NCI-H526 (cell line): ENCODE results near the gene PNMA3.
A peak's percentile ranks its signal among the peaks of the same experiment; 100 is the strongest.
"Not testable (repeated sequence)": the region's sequence is repeated elsewhere in the genome, so short reads cannot be mapped to it uniquely, and the experiment has no call there.

ENCODE experiments used
- DNase-seq, 2 experiments: peaks; one replicate each; lab custom pipeline; 2025; lab: John Stamatoyannopoulos, UW

Gene PNMA3, protein sequence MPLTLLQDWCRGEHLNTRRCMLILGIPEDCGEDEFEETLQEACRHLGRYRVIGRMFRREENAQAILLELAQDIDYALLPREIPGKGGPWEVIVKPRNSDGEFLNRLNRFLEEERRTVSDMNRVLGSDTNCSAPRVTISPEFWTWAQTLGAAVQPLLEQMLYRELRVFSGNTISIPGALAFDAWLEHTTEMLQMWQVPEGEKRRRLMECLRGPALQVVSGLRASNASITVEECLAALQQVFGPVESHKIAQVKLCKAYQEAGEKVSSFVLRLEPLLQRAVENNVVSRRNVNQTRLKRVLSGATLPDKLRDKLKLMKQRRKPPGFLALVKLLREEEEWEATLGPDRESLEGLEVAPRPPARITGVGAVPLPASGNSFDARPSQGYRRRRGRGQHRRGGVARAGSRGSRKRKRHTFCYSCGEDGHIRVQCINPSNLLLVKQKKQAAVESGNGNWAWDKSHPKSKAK

DNA sequence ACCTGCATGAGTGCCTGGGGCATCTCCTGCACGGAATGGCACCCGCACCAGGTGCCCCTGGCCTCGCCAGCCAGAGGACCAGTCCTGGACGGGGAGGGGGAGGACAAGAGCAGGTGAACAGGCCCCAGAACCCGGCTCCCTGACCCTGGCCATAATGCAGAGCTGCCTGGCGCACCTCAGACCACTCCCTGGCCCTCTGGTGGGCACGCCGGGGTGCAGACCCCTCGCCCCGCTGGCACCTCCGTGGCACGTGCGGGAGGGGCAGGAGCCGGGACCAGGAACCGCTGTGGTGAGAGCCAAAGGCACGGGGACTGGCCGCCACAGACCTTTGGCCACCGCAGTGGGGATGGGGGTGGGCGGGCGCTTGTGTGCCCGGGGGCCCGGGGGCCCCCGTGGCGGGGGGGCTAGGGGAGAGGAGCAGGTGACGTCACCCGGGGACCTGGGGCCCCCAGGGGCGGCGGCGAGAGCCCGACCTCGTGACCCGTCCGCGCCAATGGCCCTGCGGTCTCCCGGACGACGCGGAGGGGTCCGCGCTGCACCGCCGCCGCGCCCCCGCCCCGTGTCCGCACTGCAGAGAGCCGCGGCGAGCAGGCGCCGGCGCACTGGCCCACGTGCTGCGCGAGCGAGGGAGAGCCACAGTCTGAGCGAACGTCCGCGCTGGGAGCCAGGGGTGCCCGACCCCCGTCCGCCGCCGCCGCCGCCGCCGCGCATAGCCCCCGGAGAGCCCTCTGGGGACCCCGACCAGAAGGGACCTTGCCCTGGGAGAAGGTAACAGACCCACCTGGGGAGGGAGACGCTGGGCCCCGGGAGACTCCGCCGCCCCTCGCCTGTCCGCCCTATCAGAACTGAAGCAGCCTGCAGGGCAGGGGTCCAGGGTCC, at the start of gene PNMA3:
PNMA3 (plus strand) TSS at position 600 of the 879 bp plus-strand sequence. CDS start 586 bp downstream, outside the sequence.
- peak in 1 of 2 experiments; percentile 38 for DNase-seq

DNA sequence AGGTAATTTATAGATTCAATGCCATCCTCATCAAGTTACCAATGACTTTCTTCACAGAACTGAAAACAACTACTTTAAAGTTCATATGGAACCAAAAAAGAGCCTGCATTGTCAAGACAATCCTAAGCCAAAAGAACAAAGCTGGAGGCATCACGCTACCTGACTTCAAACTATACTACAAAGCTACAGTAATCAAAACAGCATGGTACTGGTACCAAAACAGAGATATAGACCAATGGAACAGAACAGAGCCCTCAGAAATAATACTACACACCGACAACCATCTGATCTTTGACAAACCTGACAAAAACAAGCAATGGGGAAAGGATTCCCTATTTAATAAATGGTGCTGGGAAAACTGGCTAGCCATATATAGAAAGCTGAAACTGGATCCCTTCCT, 39.1 kb upstream of the PNMA3 start:
- DNase-seq = not testable (repeated sequence)

DNA sequence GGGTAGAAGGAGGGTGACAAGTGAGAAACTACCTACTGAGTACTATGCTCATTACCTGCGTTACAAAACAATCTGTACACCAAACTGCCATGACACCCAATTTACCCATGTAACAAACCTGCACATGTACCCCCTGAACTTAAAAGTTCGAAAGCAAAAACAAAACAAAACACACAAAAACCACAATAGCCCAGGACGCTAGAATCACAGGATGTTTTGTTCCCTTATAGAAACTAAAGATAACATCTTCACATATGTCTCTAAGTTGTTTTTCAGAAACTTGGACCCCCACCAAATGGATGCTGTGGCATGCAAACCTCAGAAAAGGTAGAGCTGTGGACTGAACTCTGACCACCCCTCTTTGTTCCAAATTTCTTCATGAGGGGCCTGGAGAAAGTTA, 37.1 kb upstream of the PNMA3 start:
- no peak for DNase-seq

DNA sequence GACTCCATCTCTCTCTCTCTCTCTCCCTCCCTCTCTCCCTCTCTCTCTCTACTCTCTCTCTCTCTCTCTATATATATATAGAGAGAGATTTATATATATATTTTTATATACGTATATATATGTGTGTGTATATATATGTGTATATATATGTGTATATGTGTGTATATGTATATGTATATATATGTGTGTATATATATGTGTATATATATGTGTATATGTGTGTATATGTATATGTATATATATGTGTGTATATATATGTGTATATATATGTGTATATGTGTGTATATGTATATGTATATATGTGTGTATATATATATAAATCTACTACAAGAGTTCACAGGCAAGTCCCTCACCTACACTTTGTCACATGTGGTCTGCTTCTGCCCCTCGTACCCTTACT, 29.8 kb upstream of the PNMA3 start:
- DNase-seq = not testable (repeated sequence)

DNA sequence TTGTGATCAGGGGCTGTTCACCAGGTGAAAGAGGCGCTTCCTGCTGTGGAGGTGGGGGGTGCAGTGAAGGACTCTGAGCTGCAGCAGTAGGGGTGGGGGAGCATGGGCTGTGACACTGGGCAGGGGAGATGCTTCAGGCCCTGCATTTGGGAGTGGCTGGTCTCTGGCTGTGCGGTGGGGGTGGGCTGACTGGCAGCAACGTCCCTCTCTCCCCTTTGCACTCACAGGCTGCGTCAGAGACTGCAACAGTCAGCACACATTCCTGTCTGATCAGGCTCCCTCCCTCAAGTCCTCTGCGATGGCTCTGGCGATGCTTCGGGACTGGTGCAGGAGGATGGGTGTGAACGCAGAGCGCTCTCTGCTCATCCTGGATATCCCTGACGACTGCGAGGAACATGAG, 27.8 kb upstream of the PNMA3 start:
- not testable (repeated sequence) for DNase-seq

DNA sequence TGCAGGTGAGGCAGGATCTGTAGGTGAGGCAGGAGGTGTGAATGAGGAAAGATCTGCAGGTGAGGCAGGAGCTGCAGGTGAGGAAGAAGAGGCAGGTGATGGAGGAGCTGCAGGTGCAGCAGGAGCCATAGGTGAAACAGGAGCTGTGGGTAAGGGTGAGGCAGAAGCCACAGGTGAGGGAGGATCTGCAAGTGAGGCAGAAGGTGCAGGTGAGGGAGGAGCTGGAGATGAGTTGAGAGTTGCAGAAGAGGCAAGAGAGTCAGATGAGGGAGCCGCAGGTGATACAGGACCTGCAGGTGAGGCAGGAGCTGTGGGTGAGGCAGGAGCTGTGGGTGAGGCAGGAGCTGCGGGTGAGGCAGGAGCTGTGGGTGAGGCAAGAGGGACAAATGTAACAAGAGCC, 27.1 kb upstream of the PNMA3 start:
- DNase-seq = no peak

DNA sequence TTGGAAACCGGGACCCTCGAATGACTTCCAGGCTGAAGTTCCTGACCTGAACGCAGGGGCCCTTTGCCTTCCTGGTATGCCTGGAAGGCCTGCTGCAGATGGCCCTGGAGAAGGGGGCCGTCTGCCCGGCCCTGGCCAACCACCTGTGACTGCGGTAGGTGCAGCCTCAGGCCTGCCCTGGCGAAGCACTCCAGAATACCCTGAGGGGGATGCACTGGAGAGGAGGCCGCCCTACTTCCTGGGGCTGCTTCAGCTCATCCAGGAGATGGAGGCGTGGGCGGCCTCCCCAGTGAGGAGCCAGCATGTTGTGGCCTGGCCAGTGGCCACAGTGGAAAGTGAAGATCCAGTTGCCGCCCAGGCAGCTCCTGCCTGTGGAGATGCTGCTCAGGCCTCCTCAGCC, 26.4 kb upstream of the PNMA3 start:
- no peak for DNase-seq

DNA sequence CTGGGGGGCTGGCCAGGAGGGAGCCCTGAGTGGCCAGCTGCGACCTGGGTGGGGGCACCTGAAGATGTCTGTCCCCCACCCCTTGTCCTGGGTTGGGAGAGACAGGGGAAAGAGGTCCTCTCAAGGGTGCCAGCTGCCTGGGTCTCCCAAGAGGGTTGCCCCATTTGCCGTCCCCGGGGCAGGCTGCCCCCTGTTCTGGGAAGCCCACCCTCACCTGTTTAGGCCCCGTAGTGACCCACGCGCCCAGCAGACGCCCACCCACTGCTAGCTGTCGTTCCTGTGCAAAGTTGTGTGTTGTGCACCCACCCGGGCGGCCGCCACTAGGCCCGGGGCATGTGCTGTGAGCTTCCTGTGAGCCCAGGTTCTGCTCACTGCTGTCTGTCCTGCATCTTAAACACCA, 25.5 kb upstream of the PNMA3 start:
- no peak for DNase-seq

DNA sequence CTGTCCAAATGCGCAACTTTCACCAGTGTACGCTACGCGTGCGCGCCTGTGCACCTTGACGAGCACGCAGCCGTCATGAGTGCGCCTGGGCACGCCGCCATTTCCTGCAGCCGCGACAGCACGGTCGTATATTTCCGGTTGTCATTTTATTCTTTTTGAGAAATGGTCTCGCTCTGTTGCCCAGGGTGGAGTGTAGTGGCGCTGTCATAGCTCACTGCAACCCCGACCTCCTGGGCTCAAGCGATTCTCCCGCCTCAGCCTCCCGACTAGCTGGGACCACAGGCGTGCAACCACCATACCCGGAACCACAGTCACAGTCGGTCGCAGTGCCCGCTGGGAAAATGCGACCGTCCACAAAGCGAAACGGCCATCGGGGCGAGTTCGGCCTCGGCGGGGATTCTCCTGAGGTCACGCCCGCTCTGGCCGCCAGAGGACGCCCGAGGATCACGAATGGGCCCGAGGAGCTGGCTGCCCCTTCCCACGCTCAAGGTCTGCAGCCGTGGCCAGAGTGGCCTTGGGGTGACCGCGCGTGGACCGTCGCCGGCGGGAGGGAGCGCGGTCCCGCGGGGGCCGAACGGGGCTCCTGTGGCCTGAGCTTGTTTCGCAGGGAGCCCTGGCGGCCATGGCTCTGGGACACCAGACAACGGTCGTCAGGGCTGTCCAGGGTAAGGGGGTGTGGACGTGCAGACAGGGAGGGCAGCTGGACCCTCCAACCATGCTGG, 23.7 kb upstream of the PNMA3 start:
- peak in 1 of 2 experiments; percentile 73 for DNase-seq

DNA sequence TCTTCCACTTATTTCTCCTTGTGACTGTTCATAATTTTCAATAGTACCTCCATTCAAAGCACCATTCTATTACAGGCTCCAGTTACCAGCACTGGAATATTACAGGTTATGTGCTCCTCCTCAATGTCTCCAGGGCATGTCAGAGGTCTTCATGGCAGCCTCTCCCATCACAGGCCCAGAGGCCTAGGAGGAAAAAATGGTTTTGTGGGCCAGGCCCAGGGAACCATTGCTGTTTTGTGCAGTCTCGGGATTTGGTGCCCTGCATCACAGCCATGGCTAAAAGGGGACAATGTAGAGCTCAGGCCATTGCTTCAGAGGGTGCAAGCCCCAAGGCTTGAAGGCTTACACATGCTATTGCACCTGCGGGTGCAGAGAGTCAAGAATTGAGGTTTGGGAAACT, 7.2 kb upstream of the PNMA3 start:
- DNase-seq = no peak

DNA sequence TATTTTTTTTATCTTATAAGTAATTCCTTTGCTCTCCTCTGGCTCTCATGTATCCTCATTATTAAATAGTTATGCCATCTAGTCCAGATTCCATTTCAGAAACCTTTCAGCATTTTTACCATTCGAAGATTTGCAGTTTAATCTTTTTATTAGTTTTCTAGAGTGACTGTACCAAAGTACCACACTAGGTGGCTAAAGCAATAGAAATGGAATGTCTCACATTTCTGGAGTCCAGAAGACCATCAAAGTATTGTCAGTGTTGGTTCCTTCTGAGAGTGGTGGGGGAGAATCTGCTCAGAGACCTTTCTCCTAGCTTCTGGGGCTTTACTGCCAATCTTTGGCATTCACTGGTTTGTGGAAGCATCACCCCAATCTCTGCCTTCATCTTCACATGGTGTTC, 3.7 kb upstream of the PNMA3 start:
- no peak for DNase-seq

DNA sequence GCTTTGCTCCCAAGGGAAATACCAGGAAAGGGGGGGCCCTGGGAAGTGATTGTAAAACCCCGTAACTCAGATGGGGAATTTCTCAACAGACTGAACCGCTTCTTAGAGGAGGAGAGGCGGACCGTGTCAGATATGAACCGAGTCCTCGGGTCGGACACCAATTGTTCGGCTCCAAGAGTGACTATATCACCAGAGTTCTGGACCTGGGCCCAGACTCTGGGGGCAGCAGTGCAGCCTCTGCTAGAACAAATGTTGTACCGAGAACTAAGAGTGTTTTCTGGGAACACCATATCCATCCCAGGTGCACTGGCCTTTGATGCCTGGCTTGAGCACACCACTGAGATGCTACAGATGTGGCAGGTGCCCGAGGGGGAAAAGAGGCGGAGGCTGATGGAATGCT, 1.0 kb downstream of the PNMA3 start:
- DNase-seq = no peak

DNA sequence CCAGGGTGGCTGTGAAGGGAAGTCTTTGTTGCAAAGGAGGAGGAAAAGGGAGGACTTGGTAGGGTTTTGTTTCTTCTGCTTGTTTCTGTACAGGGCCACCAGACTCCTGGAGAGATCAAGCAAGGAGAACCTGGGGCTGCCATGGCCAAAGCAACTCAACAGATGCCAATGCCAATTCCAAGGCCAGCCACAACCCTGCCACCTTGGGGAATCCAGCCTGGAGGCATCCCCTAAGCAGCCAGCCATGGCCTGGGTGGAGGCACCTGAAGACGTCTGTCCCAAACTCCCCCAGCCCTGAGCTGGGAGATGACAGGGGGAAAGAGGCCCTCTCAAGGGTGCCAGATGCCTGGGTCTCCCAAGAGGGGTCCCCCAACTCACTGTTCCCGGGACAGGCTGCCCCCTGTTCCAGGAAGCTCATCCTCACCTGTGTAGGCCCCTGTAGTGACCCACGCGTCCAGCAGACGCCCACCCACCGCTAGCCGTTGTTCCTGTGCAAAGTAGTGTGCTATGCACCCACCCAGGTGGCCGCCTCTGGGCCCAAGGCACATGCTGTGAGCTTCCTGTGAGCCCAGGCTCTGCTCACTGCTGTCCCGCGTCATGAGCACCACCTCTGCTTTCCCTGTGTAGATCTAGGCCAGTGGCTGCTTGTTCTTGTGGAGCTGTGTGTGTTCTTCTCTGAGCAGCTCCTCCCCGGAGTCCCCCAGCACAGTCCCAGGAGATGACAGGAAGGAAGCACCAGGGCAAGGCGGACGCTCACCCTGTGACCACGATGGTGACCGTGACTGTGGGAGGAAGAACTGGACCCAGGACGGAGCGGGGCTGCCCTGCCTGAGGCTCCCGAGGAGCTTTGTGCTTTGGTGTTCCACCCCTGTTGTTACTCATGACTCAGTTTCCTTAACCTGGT, 3.2 kb downstream of the PNMA3 start:
- DNase-seq = no peak

DNA sequence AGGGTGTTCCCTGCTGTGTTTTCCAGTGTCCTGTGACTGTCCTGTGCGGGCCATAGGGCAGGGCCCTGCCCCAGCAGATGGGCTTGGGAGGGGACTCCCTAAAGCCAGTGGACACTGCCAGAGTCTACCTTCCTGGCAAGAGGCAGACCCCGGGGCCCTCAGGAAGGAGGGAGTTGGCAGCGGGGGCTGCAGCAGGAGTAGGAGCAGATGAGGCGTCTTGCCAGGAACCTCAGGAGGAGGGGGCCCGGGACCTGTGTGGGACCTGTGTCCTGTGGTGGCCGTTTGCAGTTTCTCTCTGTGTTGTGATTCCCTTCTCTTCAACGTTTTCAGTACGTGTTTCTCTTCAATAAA, 3.8 kb downstream of the PNMA3 start:
- DNase-seq = no peak

DNA sequence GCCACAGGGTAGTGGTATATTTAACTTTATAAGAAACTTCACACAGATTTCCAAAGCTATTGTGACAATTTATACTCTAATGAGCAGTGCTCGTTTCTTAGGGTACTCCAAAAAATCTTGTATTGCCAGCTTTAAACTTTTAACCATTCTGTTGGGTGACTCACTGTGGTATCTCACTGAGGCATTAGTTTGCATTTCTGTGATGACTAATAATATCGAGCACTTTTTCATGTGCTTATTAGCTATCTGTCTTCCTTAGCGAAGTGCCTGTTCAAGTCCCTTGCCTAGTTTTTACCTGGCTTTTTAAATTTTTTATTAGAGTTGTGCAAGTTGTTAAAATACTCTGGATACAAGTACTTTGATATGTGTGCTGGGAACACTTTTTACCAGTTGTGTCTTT, 5.5 kb downstream of the PNMA3 start:
- no peak for DNase-seq

DNA sequence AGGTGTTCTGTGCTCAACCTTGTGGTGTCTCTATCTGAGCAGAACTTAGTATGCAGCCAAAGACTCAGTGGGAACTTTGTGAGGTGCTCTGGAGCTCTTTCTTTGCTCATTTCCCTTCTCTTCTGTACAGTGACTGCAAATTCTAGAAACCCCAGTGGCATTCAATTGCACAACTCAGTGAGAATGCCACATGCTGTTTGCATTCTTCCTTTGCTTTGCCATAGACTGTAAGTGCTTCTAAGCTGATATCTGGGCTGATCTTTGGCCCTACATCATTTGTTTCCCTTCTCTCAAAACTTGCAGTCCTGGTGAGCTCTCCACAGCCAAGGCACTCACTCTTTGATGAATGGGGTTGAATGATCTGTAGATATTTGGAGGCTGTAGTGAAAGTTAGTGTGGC, 7.0 kb downstream of the PNMA3 start:
- DNase-seq = no peak

DNA sequence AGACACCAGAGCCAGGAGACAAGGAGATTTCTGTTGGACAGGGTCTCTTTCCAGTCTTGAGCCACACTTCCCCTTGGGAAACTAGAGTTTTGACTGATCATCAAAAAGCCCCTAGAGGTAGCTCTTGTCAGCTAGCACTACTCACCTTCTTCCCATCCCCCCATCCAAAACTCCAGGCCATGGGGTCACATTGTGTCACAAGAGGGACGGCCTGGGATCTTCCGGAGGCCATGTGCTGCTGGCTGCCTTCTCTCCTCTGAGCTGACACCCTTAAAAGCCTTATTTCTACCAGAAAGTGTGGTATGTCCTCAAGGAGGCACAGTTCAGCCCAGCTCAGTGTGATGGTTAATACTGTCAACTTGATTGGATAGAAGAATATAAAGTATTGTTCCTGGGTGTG, 7.8 kb downstream of the PNMA3 start:
- DNase-seq = no peak

DNA sequence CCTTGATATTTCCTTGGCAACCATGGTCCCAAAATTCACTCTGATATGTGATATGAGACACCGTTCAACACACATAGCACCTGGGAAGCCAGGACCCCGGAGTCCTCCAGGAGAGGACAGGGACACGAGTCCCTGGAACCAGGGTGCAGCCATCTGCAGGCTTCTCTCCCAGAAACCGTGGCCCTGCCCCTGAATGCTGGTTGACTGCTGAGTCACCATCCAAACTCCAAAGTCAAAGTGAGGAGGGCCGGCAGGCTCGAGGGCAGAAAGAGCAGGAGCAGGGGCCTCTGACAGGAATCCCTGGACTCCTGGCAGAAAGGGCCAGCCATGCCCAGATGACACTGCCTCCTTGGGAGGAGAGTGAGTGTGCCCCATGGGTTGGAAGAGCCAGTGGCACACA, 9.1 kb downstream of the PNMA3 start:
- no peak for DNase-seq

DNA sequence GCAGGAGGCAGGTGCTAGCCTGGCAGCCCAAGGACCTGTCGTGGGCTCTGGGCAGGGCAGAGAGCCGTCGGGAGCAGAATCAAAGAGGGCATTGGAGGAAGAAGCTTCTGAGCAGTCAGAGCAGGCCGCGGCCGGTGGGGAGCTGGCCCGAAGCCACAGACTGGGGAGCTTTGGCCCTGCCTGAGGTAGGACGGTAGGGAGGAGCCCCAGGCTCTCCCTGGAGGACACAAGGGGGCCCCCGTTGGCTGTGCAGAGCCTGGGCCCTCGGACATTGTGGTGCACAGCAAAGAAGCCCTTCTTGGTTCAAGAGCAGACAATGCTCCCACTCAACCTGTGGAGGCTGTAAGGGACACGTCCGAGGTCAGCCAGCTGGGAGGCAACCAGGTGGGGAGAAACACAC, 10.1 kb downstream of the PNMA3 start:
- DNase-seq = not testable (repeated sequence)

DNA sequence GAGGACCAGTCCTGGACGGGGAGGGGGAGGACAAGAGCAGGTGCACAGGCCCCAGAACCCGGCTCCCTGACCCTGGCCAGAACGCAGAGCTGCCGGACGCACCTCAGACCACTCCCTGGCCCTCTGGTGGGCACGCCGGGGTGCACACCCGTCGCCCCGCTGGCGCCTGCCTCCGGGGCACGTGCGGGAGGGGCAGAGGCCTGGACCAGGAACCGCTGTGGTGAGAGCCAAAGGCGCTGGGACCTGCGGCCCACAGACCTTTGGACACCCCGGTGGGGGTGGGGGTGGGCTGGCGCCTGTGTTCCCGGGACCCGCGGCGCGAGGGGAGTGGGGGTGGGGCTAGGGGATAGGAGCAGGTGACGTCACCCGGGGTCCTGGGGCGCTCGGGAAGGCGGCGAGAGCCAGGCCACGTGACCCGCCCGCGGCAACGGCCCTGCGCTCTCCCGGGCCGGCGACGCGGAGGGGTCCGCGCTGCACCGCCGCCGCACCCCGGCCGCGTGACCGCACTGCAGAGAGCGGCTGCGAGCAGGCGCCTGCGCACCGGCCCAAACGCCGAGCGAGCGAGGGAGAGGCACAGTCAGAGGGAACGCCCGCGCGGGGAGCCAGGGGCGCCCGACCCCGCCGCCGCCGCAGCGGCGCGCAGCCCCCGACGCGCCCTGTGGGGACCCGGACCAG, 15.8 kb downstream of the PNMA3 start, which contains the start of gene PNMA6A:
PNMA6A (plus strand) TSS at position 546 of the 675 bp plus-strand sequence. CDS start 609 bp downstream, outside the sequence.
- not testable (repeated sequence) for DNase-seq

DNA sequence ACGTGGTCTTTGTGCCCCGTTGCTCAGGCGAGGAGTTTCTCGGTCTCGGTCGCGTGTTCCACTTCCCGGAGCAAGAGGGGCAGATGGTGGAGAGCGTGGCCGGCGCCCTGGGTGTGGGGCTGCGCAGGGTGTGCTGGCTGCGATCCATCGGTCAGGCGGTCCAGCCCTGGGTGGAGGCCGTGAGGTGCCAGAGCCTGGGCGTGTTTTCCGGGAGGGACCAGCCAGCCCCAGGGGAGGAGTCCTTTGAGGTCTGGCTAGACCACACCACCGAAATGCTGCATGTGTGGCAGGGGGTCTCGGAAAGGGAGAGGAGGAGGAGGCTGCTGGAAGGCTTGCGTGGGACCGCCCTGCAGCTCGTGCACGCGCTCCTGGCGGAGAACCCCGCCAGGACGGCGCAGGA, 17.1 kb downstream of the PNMA3 start:
- not testable (repeated sequence) for DNase-seq
